GM19324 (cell line): Measurements from ENCODE around the gene ESRRA.

Source experiments
- ATAC-seq: cut with Tn5 transposase; IDR thresholded peaks from one replicate; pipeline ENCODE4 v1.9.1; 2021; ENCODE audit warnings: mild to moderate bottlenecking, moderate library complexity; ENCODE audit not compliant: unreplicated experiment, low FRiP score

The ESRRA gene

GRCh38 chr11:64344787-64345186, 39.5 kb downstream of the ESRRA start:
- no peak for ATAC-seq

GRCh38 chr11:64347193-64347867, 42.0 kb downstream of the ESRRA start:
- ATAC-seq = no peak

- ATAC-seq = no peak
These were observed 43.2 kb downstream of the ESRRA start for GRCh38 chr11:64348383-64349024.

- no peak for ATAC-seq
These were observed 43.7 kb downstream of the ESRRA start for GRCh38 chr11:64349025-64349387.

- no peak for ATAC-seq
These were observed 44.1 kb downstream of the ESRRA start for GRCh38 chr11:64349404-64349803.

- no peak for ATAC-seq
These were observed 45.9 kb downstream of the ESRRA start for GRCh38 chr11:64351136-64351631.

- ATAC-seq = no peak
These were observed 47.0 kb downstream of the ESRRA start for GRCh38 chr11:64352099-64352994.

GRCh38 chr11:64352995-64353714, 47.8 kb downstream of the ESRRA start:
- ATAC-seq = no peak

- no peak for ATAC-seq
These were observed 48.6 kb downstream of the ESRRA start for GRCh38 chr11:64353715-64354506.

GRCh38 chr11:64355078-64355940, 50.0 kb downstream of the ESRRA start:
- ATAC-seq = no peak

GRCh38 chr11:64356498-64357411, 51.4 kb downstream of the ESRRA start:
- ATAC-seq = no peak

- no peak for ATAC-seq
These were observed 52.1 kb downstream of the ESRRA start for GRCh38 chr11:64357446-64357845.

- no peak for ATAC-seq
These were observed 52.7 kb downstream of the ESRRA start for GRCh38 chr11:64357904-64358535.

GRCh38 chr11:64358536-64358906, 53.2 kb downstream of the ESRRA start:
- no peak for ATAC-seq

GRCh38 chr11:64358907-64359711, 53.8 kb downstream of the ESRRA start, which contains the start of gene RPS6KA4:
RPS6KA4 (plus strand) TSS chr11:64359162; CDS start chr11:64359236, 74 bp downstream.
- peak; percentile 55 for ATAC-seq

- ATAC-seq = no peak
These were observed 54.6 kb downstream of the ESRRA start for GRCh38 chr11:64359712-64360445.
